Fibroblast of the aortic adventitia (primary cell): Measurements from ENCODE around the gene XKR7. TPM values are rescaled to one million over a fixed set of nuclear protein-coding genes. Genes with fewer than 3 reads are reported as not detected.
A peak's percentile ranks its signal among the peaks of the same experiment; 100 is the strongest.

Source experiments
- DNase-seq: peaks from one replicate; pipeline ENCODE4 v3.0.0-alpha.2; 2010; ENCODE audit warnings: low read depth
- H3K4me3 ChIP-seq: 2 replicates; pipeline ENCODE4 v1.5.1; 2011; ENCODE audit warnings: low read depth, mild to moderate bottlenecking, control low read depth, low read length, moderate library complexity
- CTCF ChIP-seq: IDR thresholded peaks from 2 replicates; pipeline ENCODE4 v1.5.1; 2011; ENCODE audit warnings: mild to moderate bottlenecking, low read length, control low read depth, inconsistent platforms; ENCODE audit not compliant: insufficient read depth
- total RNA-seq: library from RNA; depleted of rRNA; stranded (reverse); fragments of >200 nt; gene quantifications from 2 replicates; pipeline ENCODE4 v1.2.3, GENCODE V29; 2012; ENCODE audit warnings: low replicate concordance

Gene XKR7
- total RNA-seq, 1 donor: not detected

- TF ChIP-seq CTCF: no peak
- peak; percentile 60 for DNase-seq
- H3K4me3 ChIP-seq: no peak overlapping the region
Measured at GRCh38 chr20:31968291-31969126, 558 bp downstream of the XKR7 start.

GRCh38 chr20:31969991-31970390 lies 2.0 kb downstream of the XKR7 start:
- no peak overlapping the region for H3K4me3 ChIP-seq
- DNase-seq: no peak
- no peak for TF ChIP-seq CTCF

GRCh38 chr20:31972471-31973021 lies 4.6 kb downstream of the XKR7 start:
- no peak for DNase-seq
- H3K4me3 ChIP-seq: no peak overlapping the region
- TF ChIP-seq CTCF: no peak

- TF ChIP-seq CTCF: no peak
- no peak for DNase-seq
- H3K4me3 ChIP-seq: no peak overlapping the region
Measured at GRCh38 chr20:31974296-31974695, 6.3 kb downstream of the XKR7 start.

- no peak for DNase-seq
- no peak for TF ChIP-seq CTCF
- no peak overlapping the region for H3K4me3 ChIP-seq
Measured at GRCh38 chr20:31974951-31975487, 7.1 kb downstream of the XKR7 start.

- no peak for DNase-seq
- H3K4me3 ChIP-seq: no peak overlapping the region
- TF ChIP-seq CTCF: no peak
Measured at GRCh38 chr20:31975874-31976273, 7.9 kb downstream of the XKR7 start.

- no peak for TF ChIP-seq CTCF
- DNase-seq: no peak
Measured at GRCh38 chr20:31977080-31977479, 9.1 kb downstream of the XKR7 start.

More at GRCh38 chr20:31977080-31977479, 9.1 kb downstream of the XKR7 start:
- H3K4me3 ChIP-seq: no peak overlapping the region
